SHP77 (cell line): Measurements from ENCODE around the gene MLC1.

Source experiments
- DNase-seq, 2 experiments: peaks; one replicate each; lab custom pipeline; 2025; lab: John Stamatoyannopoulos, UW

MLC1 gene

GRCh38 chr22:50076646-50077535 is 8.3 kb downstream of the MLC1 start:
- no peak for DNase-seq

GRCh38 chr22:50074551-50075530 is 10.4 kb downstream of the MLC1 start:
- DNase-seq: peak; percentile 91 to 92

GRCh38 chr22:50074056-50074455 is 11.2 kb downstream of the MLC1 start:
- DNase-seq: no peak

GRCh38 chr22:50072714-50073538 is 12.3 kb downstream of the MLC1 start:
- DNase-seq: no peak

GRCh38 chr22:50072167-50072555 is 13.1 kb downstream of the MLC1 start:
- DNase-seq: no peak

- no peak for DNase-seq
These were observed 13.6 kb downstream of the MLC1 start for GRCh38 chr22:50071432-50072166.

- no peak for DNase-seq
These were observed 14.9 kb downstream of the MLC1 start for GRCh38 chr22:50070366-50070765.

- no peak for DNase-seq
These were observed 17.1 kb downstream of the MLC1 start for GRCh38 chr22:50068096-50068495.

GRCh38 chr22:50067244-50067643 is 18.0 kb downstream of the MLC1 start:
- DNase-seq: no peak

GRCh38 chr22:50064453-50064852 is 20.8 kb downstream of the MLC1 start:
- DNase-seq: no peak

- no peak for DNase-seq
These were observed 21.4 kb downstream of the MLC1 start for GRCh38 chr22:50063589-50064393.

GRCh38 chr22:50062509-50063135 is 22.6 kb downstream of the MLC1 start:
- DNase-seq: no peak

- no peak for DNase-seq
These were observed 23.3 kb downstream of the MLC1 start for GRCh38 chr22:50061824-50062355.

- DNase-seq: no peak
These were observed 23.9 kb downstream of the MLC1 start for GRCh38 chr22:50061141-50061823.

- no peak for DNase-seq
These were observed 24.6 kb downstream of the MLC1 start for GRCh38 chr22:50060441-50061140.

- no peak for DNase-seq
These were observed 25.4 kb downstream of the MLC1 start for GRCh38 chr22:50059881-50060262.

GRCh38 chr22:50058906-50059880 is 26.0 kb downstream of the MLC1 start:
- DNase-seq: no peak
